ENCODE results near the gene ALG14. TPM values are rescaled to one million over a fixed set of nuclear protein-coding genes. Genes with fewer than 3 reads are reported as not detected.
A peak's percentile ranks its signal among the peaks of the same experiment; 100 is the strongest.

Gene ALG14
- polyA plus RNA-seq, 1 of the 3 experiments (the other 2 are of a cell fraction): 2.5 TPM

- no peak overlapping the region for H2AFZ ChIP-seq (ENCODE audit: low read depth)
- no peak overlapping the region for H3K4me2 ChIP-seq
- POLR2A ChIA-PET: interaction anchor here (0.6 to 1.8 kb wide), 7 partner anchors 11 to 192 kb away, joined by 3 to 12 read pairs (median 6); partner anchors contain the start of genes CNN3 and RWDD3
- H3K79me2 ChIP-seq (ENCODE audit: insufficient read depth): no peaks in the 10 kb centered on the region
- WGBS (ENCODE audit: low lambda C conversion rate): 4% methylated on average over 2 of the region's 2 CpGs
- no peak overlapping the region for H3K9ac ChIP-seq
- CTCF ChIA-PET: interaction anchor here (0.5 to 3.9 kb wide), 75 partner anchors 8 to 555 kb away, joined by 3 to 173 read pairs (median 5); partner anchors contain the start of genes CNN3, RWDD3 and SLC44A3
- no peaks in the 10 kb centered on the region for H3K9me3 ChIP-seq
- peak overlapping the region in 1 of 2 experiments; percentile 2; a peak in 2 of 4 replicates for H3K27ac ChIP-seq (ENCODE audit: low read depth in 2 of 2, low read length in 1 of 2)
- no peaks in the 10 kb centered on the region for H3K36me3 ChIP-seq (replicated peaks in 1 of 2; ENCODE audit: control insufficient read depth in 1 of 2, insufficient read depth in 2 of 2, low read length in 1 of 2)
- H4K20me1 ChIP-seq (ENCODE audit: insufficient read depth): no peaks in the 10 kb centered on the region
- no peaks in the 10 kb centered on the region for H3K27me3 ChIP-seq (ENCODE audit: insufficient read depth)
- peak; percentile 69 for DNase-seq
- no peak overlapping the region; a peak in 1 of 4 replicates for H3K4me3 ChIP-seq (ENCODE audit: low read depth in 2 of 2, low read length in 1 of 2)
- no peaks in the 10 kb centered on the region for H3F3A ChIP-seq (replicated peaks; ENCODE audit: insufficient read depth)
- H3K4me1 ChIP-seq (ENCODE audit: control insufficient read depth in 1 of 2, insufficient read depth in 2 of 2, low read depth in 1 of 2, low read length in 1 of 2): peaks cover 8% of the 10 kb centered on the region in 2 experiments; a peak in 3 of 4 replicates
- TF ChIP-seq MAX (IDR thresholded peaks at IDR 0.05; ENCODE audit: low read depth) (no peak), RAD21 (IDR thresholded peaks at IDR 0.05; ENCODE audit: low read length) (peak; percentile 100), YY1 (IDR thresholded peaks at IDR 0.05; ENCODE audit: low read depth) (no peak), SMC3 (IDR thresholded peaks at IDR 0.05; ENCODE audit: low read depth, low read length) (peak; percentile 97), GATA2 (CRISPR knock-in tag; IDR thresholded peaks at IDR 0.05) (no peak), CTCF (IDR thresholded peaks at IDR 0.05) (peak; percentile 94), PBX3 (IDR thresholded peaks at IDR 0.05) (0 out of 2 replicates have a peak, but pooled peaks have one; percentile 13), MEF2A (IDR thresholded peaks at IDR 0.05; ENCODE audit: borderline replicate concordance, low read depth) (no peak), SIN3A (IDR thresholded peaks at IDR 0.05; ENCODE audit: borderline replicate concordance, low read depth, low read length) (peak; percentile 41; the same call in 1 of the 2 replicates), NRF1 (IDR thresholded peaks at IDR 0.05; ENCODE audit: low read depth, low read length) (peak; percentile 13; the same call in 1 of the 2 replicates)
- TF ChIP-seq, protein P1, sequence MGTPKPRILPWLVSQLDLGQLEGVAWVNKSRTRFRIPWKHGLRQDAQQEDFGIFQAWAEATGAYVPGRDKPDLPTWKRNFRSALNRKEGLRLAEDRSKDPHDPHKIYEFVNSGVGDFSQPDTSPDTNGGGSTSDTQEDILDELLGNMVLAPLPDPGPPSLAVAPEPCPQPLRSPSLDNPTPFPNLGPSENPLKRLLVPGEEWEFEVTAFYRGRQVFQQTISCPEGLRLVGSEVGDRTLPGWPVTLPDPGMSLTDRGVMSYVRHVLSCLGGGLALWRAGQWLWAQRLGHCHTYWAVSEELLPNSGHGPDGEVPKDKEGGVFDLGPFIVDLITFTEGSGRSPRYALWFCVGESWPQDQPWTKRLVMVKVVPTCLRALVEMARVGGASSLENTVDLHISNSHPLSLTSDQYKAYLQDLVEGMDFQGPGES (IDR thresholded peaks at IDR 0.05; ENCODE audit: low read depth, low read length): no peak
- no peaks in the 10 kb centered on the region for H3K9me2 ChIP-seq
Measured at GRCh38 chr1:95041491-95042165, 31.1 kb downstream of the ALG14 start.

Measured in SK-N-SH (cell line).